PC-3 (cell line): ENCODE data around the gene GALNT14.

Source experiments
- CTCF ChIP-seq: fragments of 300-600 bp; sonication (generic); conservative IDR thresholded peaks from 2 replicates; pipeline ENCODE4 v1.5.1; 2017; ENCODE audit warnings: antibody characterized with exemption, low read depth, mild to moderate bottlenecking, low read length
- EZH2 ChIP-seq: fragments of 300-600 bp; sonication (generic); IDR thresholded peaks from one replicate; pipeline ENCODE4 v1.6.1; 2017; ENCODE audit warnings: antibody characterized with exemption, mild to moderate bottlenecking, low read length; ENCODE audit not compliant: unreplicated experiment
- EZH2phosphoT487 ChIP-seq: fragments of 300-600 bp; sonication (generic); IDR thresholded peaks from 2 replicates; pipeline ENCODE4 v1.6.1; 2018; ENCODE audit warnings: mild to moderate bottlenecking, antibody characterized with exemption, low read length, borderline replicate concordance

DNA sequence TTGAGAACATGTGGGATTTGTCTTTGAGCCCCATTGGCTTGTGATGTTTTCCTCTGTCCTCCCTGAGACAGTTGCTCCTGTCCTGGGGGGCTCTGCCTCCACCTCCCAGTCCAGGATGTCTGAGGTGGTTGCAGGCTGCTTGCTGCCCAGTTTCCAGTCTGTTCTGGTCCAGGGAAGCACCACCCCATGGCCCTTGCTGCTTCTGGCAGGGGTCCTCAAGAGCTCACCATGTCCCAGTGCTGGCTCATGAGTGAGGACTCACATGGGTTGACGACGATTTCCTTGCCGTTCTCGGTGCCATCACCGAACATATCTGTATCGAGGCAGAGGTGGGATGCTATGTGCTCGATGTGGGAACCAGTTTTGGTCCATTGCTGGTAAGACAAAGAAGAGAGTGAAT, 227.6 kb downstream of the GALNT14 start:
- TF ChIP-seq CTCF (no peak), EZH2 (no peak), EZH2phosphoT487 (no peak)
